ENCODE measurements around the gene UNC5C.
A peak's percentile ranks its signal among the peaks of the same experiment; 100 is the strongest.
"Not testable (repeated sequence)": the region's sequence is repeated elsewhere in the genome, so short reads cannot be mapped to it uniquely, and the experiment has no call there.

UNC5C gene

DNA sequence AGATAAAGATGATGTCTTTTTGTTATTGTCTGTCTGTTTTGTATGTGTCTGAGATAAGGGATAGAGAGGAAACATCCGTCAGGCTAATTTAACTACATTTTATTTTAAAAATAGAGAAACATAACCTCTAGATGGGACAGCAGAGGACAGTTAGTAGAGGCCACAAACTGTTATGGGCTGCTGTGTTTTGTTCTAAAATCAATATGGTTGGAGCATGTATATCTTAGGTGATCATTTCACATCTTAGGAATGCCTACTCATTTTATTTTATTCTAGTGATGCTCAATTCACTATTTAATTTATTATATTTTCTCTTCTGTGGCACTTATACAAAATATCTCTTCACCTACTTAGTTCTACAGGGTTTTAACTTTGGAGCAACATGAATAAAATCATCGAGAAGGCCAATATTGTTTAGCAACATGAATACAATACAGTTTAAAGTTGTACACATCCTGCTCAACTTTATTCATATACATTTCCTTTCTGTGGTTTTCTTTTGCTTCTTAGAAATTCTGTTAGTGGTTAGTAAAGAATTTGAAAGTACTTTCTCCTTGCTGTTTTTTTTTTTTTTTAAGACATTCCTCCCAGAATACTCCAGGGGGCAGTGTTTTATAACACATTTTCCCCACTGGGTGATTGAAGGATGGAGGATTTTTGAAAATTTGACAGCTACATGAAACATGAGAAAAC lies 392.9 kb downstream of the UNC5C start:
- no peak for DNase-seq
- intact Hi-C loops (cut with DNase I; ENCODE audit: low total_unique reads): no loop called here
- Histone ChIP-seq H3K27ac (no peak overlapping the region), H3K4me3 (no peak overlapping the region), H3K36me3 (no peaks in the 10 kb centered on the region), H3K27me3 (no peaks in the 10 kb centered on the region), H3K9me3 (no peaks in the 10 kb centered on the region), H3K4me1 (no peaks in the 10 kb centered on the region)
- peak; percentile 51 to 62 for TF ChIP-seq CTCF (IDR thresholded peaks at IDR 0.05)

GRCh38 chr4:95153182-95153581 lies 395.6 kb downstream of the UNC5C start:
- no peaks in the 10 kb centered on the region for H3K9me3 ChIP-seq
- no peak for TF ChIP-seq CTCF (IDR thresholded peaks at IDR 0.05)
- H3K27ac ChIP-seq: no peak overlapping the region
- DNase-seq: no peak
- H3K4me3 ChIP-seq: no peak overlapping the region
- H3K27me3 ChIP-seq: no peaks in the 10 kb centered on the region
- intact Hi-C loops (cut with DNase I; ENCODE audit: low total_unique reads): no loop called here
- no peaks in the 10 kb centered on the region for H3K36me3 ChIP-seq
- H3K4me1 ChIP-seq: no peaks in the 10 kb centered on the region

DNA sequence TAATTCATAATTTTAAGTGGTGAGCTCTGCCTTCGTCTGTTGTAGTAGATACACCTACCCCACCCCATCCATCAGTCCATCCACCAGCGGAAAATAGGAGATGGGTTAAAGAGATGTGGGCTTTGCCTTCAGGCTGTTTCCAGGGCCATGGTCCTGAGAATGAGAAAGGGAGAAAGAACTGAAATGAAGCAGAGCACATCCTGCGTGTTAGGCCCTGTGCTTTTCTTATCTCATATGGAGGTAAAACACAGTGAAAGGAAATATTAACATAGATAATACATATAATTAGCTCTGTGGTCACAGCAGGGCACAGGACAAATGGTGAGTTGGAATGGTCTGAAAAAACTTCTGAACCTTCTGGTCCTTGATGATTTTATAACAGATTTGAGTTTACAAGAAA lies 397.5 kb downstream of the UNC5C start:
- no peak for DNase-seq
- Histone ChIP-seq H3K9me3 (no peaks in the 10 kb centered on the region), H3K4me1 (no peaks in the 10 kb centered on the region), H3K27me3 (no peaks in the 10 kb centered on the region), H3K27ac (no peak overlapping the region), H3K36me3 (no peaks in the 10 kb centered on the region), H3K4me3 (no peak overlapping the region)
- intact Hi-C loops (cut with DNase I; ENCODE audit: low total_unique reads): no loop called here
- TF ChIP-seq CTCF (IDR thresholded peaks at IDR 0.05): no peak

DNA sequence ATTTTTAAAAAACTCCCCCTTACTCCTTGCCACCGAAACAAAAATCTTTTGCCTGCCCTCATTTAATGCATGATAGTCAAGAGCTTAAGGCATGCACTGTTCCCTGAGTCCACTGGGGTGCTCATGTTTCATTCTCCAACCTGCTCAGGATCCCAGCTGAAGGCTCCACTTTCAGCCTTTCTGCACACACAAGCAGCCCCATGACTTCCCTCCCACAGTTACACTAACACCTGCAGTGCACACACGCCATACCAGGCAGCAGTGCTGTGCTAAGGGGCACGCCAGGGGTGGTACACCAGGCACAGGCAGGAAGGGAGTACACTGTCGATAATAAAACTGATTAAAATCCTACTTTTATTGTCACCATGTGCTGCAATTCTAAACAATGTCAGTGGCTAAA lies 405.8 kb downstream of the UNC5C start:
- H3K27me3 ChIP-seq: no peaks in the 10 kb centered on the region
- intact Hi-C loops (cut with DNase I; ENCODE audit: low total_unique reads): no loop called here
- no peak for TF ChIP-seq CTCF (IDR thresholded peaks at IDR 0.05)
- no peak overlapping the region for H3K4me3 ChIP-seq
- no peak overlapping the region for H3K27ac ChIP-seq
- no peaks in the 10 kb centered on the region for H3K4me1 ChIP-seq
- peaks cover 0 to 4% (median 0%) of the 10 kb centered on the region in 3 donors for H3K9me3 ChIP-seq
- no peak for DNase-seq
- H3K36me3 ChIP-seq: no peaks in the 10 kb centered on the region

GRCh38 chr4:95141361-95141760 lies 407.4 kb downstream of the UNC5C start:
- Histone ChIP-seq H3K4me3 (no peak overlapping the region), H3K4me1 (no peaks in the 10 kb centered on the region), H3K27me3 (no peaks in the 10 kb centered on the region), H3K27ac (no peak overlapping the region), H3K9me3 (peaks cover 0 to 4% (median 0%) of the 10 kb centered on the region in 3 donors), H3K36me3 (no peaks in the 10 kb centered on the region)
- no peak for DNase-seq
- intact Hi-C loops (cut with DNase I; ENCODE audit: low total_unique reads): no loop called here
- TF ChIP-seq CTCF (IDR thresholded peaks at IDR 0.05): no peak

- intact Hi-C loops (cut with DNase I; ENCODE audit: low total_unique reads): not testable (repeated sequence)
These were observed 409.3 kb downstream of the UNC5C start for GRCh38 chr4:95139424-95139823.

DNA sequence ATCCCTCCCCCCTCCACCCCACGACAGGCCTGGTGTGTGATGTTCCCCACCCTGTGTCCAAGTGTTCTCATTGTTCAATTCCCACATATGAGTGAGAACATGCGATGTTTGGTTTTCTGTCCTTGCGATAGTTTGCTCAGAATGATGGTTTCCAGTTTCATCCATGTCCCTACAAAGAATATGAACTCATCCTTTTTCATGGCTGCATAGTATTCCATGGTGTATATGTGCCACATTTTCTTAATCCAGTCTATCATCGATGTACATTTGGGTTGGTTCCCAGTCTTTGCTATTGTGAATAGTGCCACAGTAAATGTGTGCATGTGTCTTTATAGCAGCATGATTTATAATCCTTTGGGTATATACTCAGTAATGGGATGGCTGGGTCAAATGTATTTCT lies 414.8 kb downstream of the UNC5C start:
- H3K4me3 ChIP-seq; DNase-seq; H3K27ac ChIP-seq; H3K9me3 ChIP-seq; H3K36me3 ChIP-seq; H3K27me3 ChIP-seq; intact Hi-C loops (cut with DNase I; ENCODE audit: low total_unique reads): not testable (repeated sequence)
- peaks cover 0 to 13% (median 2%) of the 10 kb centered on the region in 4 donors for H3K4me1 ChIP-seq

More at GRCh38 chr4:95139424-95139823, 409.3 kb downstream of the UNC5C start:
- not testable (repeated sequence) for H3K36me3 ChIP-seq, H3K9me3 ChIP-seq, H3K4me3 ChIP-seq, H3K27ac ChIP-seq, DNase-seq, H3K4me1 ChIP-seq, H3K27me3 ChIP-seq
